HG02973 (cell line): ENCODE data around the gene KCNN1.
"Not testable (repeated sequence)": the region's sequence is repeated elsewhere in the genome, so short reads cannot be mapped to it uniquely, and the experiment has no call there.

ENCODE experiments used
- ATAC-seq: cut with Tn5 transposase; IDR thresholded peaks from one replicate; pipeline ENCODE4 v1.9.1; 2021; ENCODE audit warnings: moderate library complexity; ENCODE audit not compliant: unreplicated experiment

Gene KCNN1

GRCh38 chr19:17966550-17967256, at the start of gene KCNN1:
TSS of gene KCNN1 (plus strand) at chr19:17967107. CDS start at chr19:17973889, 6,782 bp downstream.
- ATAC-seq = no peak

- not testable (repeated sequence) for ATAC-seq
Observed at GRCh38 chr19:17918151-17918550, 48.8 kb upstream of the KCNN1 start.

GRCh38 chr19:17919122-17919521, 47.8 kb upstream of the KCNN1 start:
- ATAC-seq = not testable (repeated sequence)

- ATAC-seq = no peak
Observed at GRCh38 chr19:17920527-17920926, 46.4 kb upstream of the KCNN1 start.

- ATAC-seq = no peak
Observed at GRCh38 chr19:17922138-17922537, 44.8 kb upstream of the KCNN1 start.

GRCh38 chr19:17926044-17926443, 40.9 kb upstream of the KCNN1 start:
- ATAC-seq = no peak

- no peak for ATAC-seq
Observed at GRCh38 chr19:17929056-17929455, 37.9 kb upstream of the KCNN1 start.

- ATAC-seq = no peak
Observed at GRCh38 chr19:17931532-17932191, 35.2 kb upstream of the KCNN1 start.

GRCh38 chr19:17932485-17933338, 34.2 kb upstream of the KCNN1 start, which contains the start of gene CCDC124:
TSS of gene CCDC124 (plus strand) at chr19:17933015. CDS start at chr19:17936421, 3,406 bp downstream.
- peak; percentile 78 for ATAC-seq

GRCh38 chr19:17933414-17934129, 33.3 kb upstream of the KCNN1 start:
- no peak for ATAC-seq

- ATAC-seq = no peak
Observed at GRCh38 chr19:17936379-17936778, 30.5 kb upstream of the KCNN1 start.

GRCh38 chr19:17937371-17937900, 29.5 kb upstream of the KCNN1 start:
- ATAC-seq = no peak

GRCh38 chr19:17938092-17938845, 28.6 kb upstream of the KCNN1 start:
- ATAC-seq = no peak

GRCh38 chr19:17942181-17942580, 24.7 kb upstream of the KCNN1 start:
- ATAC-seq = no peak

GRCh38 chr19:17942582-17943273, 24.2 kb upstream of the KCNN1 start:
- no peak for ATAC-seq

GRCh38 chr19:17943274-17944221, 23.4 kb upstream of the KCNN1 start:
- ATAC-seq = no peak

- ATAC-seq = no peak
Observed at GRCh38 chr19:17944301-17944700, 22.6 kb upstream of the KCNN1 start.
